ENCODE data around the gene SCTR.

- no peak for TF ChIP-seq TCF4 (CRISPR knock-in tag; IDR thresholded peaks at IDR 0.05; ENCODE audit: borderline replicate concordance)
- TF ChIP-seq PATZ1 (CRISPR knock-in tag; IDR thresholded peaks at IDR 0.05; ENCODE audit: borderline replicate concordance): no peak
- no peak for TF ChIP-seq CREB5 (CRISPR knock-in tag; IDR thresholded peaks at IDR 0.05; ENCODE audit: low read depth)
- TF ChIP-seq ARNTL (CRISPR knock-in tag; IDR thresholded peaks at IDR 0.05; ENCODE audit: borderline replicate concordance, low read depth): no peak
- TF ChIP-seq CSDC2 (CRISPR knock-in tag; IDR thresholded peaks at IDR 0.05): no peak
- no peak for TF ChIP-seq ZC3H10 (CRISPR knock-in tag; IDR thresholded peaks at IDR 0.05)
- no peak for TF ChIP-seq POU6F1 (CRISPR knock-in tag; IDR thresholded peaks at IDR 0.05; ENCODE audit: borderline replicate concordance, low read depth)
- TF ChIP-seq ZNF565 (CRISPR knock-in tag; conservative IDR thresholded peaks at IDR 0.05; ENCODE audit: low read depth): no peak
- no peak for TF ChIP-seq RARB (CRISPR knock-in tag; IDR thresholded peaks at IDR 0.05)
- no peak for TF ChIP-seq CSRNP3 (CRISPR knock-in tag; IDR thresholded peaks at IDR 0.05)
Measured at GRCh38 chr2:119434664-119435063, 89.6 kb downstream of the SCTR start.

Data from SK-N-SH treated with all-trans-retinoic acid at 6 μM for 48 hours (cell line).